Fibroblast of the aortic adventitia (primary cell): ENCODE measurements around the gene NRTN. TPM values are rescaled to one million over a fixed set of nuclear protein-coding genes. Genes with fewer than 3 reads are reported as not detected.
"Not testable (repeated sequence)": the region's sequence is repeated elsewhere in the genome, so short reads cannot be mapped to it uniquely, and the experiment has no call there.

Experiments used
- DNase-seq: peaks from one replicate; pipeline ENCODE4 v3.0.0-alpha.2; 2010; ENCODE audit warnings: low read depth
- H3K4me3 ChIP-seq: 2 replicates; pipeline ENCODE4 v1.5.1; 2011; ENCODE audit warnings: low read depth, mild to moderate bottlenecking, control low read depth, low read length, moderate library complexity
- total RNA-seq: library from RNA; depleted of rRNA; stranded (reverse); fragments of >200 nt; gene quantifications from 2 replicates; pipeline ENCODE4 v1.2.3, GENCODE V29; 2012; ENCODE audit warnings: low replicate concordance
- TF ChIP-seq, protein P1 (sequence below): IDR thresholded peaks from 2 replicates; pipeline ENCODE4 v1.5.1; 2011; ENCODE audit warnings: mild to moderate bottlenecking, low read length, control low read depth, inconsistent platforms; ENCODE audit not compliant: insufficient read depth

NRTN gene
- total RNA-seq, 1 donor, result 0.09 TPM

DNA sequence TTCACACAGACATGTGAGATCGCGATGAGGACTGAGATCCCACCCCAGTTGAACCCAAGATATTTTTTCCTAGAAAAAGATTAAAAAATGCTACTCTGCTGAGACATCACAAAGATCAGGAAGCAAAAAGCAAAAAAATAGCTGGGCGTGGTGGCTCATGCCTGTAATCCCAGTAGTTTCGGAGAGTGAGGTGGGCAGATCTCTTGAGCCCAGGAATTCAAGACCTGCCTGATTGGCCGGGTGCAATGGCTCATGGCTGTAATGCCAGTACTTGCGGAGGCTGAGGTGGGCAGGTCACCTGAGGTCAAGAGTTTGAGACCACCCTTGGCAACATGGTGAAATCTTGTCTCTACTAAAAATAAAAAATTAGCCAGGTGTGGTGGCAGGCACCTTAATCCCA is 45.3 kb downstream of the NRTN start:
- TF ChIP-seq, protein P1, sequence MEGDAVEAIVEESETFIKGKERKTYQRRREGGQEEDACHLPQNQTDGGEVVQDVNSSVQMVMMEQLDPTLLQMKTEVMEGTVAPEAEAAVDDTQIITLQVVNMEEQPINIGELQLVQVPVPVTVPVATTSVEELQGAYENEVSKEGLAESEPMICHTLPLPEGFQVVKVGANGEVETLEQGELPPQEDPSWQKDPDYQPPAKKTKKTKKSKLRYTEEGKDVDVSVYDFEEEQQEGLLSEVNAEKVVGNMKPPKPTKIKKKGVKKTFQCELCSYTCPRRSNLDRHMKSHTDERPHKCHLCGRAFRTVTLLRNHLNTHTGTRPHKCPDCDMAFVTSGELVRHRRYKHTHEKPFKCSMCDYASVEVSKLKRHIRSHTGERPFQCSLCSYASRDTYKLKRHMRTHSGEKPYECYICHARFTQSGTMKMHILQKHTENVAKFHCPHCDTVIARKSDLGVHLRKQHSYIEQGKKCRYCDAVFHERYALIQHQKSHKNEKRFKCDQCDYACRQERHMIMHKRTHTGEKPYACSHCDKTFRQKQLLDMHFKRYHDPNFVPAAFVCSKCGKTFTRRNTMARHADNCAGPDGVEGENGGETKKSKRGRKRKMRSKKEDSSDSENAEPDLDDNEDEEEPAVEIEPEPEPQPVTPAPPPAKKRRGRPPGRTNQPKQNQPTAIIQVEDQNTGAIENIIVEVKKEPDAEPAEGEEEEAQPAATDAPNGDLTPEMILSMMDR, result no peak
- no peak overlapping the region for H3K4me3 ChIP-seq
- no peak for DNase-seq

DNA sequence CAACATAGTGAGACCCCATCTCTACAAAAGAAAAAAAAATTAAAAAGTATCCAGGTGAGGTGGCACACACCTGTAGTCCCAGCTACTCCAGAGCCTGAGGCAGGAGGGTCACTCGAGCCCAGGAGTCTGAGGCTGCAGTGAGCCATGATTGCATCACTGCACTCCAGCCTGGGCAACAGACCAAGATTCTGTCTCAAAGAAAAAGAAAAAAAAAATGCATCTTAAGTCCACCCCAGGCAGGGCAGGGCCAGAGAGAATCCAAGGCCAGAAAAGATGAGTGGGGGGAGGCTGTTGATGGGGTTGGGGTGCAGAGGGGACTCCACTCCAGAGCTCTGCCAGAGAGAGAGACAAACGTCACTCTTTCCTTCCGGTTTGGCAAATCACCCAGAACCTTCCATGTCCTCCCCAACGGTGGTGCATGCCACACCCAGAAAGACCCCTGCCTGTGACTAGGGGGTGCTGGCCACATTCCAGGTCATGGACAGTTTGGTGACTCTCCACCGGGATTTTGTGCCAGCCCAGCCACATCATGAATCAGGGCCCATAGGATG is 46.0 kb downstream of the NRTN start:
- TF ChIP-seq, protein P1, result no peak
- peak; percentile 77 for DNase-seq

DNA sequence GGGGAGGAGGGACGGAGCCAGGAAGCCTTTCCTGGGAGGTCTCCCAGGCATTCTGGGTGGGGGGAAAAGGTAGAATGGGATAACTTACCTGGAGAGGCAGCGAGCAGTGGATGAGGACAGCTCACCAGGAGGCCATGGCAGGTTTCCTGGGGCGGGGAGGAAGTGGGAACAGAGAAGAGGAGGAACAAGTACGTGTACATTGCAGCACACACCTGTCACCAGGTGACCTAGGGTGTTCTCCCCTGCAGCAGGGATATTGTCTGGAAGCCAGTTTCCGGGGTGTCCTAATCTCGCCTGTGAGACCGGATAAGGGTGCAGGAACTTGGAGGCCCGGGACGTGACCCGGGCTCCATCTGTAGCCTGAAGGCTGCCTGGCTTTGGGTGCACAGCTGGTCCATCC is 46.4 kb downstream of the NRTN start, which contains the start of gene FUT3:
Gene FUT3 (minus strand): TSS at position 148 of the 400 bp plus-strand sequence.
- no peak within 1 kb of the TSS for H3K4me3 ChIP-seq
- DNase-seq, result no peak
- TF ChIP-seq, protein P1, result no peak

More for the DNA sequence above, 46.0 kb downstream of the NRTN start:
- H3K4me3 ChIP-seq, result no peak overlapping the region

DNA sequence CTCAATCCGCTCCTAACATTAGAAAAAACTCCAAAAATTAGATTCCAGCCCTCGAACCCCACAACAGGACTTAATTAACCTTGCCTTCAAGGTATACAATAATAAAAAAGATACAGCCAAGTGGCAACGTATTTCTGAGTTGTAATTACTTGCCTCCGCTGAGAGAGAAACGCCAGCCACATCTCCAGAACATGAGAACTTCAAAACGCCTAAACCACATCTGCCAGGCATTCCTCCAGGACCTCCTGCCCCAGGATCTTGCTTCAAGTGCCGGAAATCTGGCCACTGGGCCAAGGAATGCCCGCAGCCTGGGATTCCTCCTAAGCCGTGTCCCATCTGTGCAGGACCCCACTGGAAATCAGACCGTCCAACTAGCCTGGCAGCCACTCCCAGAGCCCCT is 49.3 kb downstream of the NRTN start:
- not testable (repeated sequence) for DNase-seq

DNA sequence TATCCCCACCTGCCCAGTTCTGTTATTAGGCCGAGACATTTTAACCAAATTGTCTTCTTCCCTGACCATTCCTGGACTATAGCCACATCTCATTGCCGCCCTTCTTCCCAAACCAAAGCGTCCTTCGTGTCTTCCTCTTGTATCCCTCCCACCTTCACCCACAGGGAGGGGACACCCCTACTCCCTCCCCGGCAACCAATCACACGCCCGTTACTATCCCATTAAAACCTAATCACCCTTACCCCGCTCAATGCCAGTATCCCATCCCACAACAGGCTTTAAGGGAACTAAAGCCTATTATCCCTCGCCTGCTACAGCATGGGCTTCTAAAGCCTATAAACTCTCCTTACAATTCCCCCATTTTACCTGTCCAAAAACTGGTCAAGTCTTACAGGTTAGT is 50.3 kb downstream of the NRTN start:
- DNase-seq, H3K4me3 ChIP-seq: not testable (repeated sequence)

More for the DNA sequence above, 49.3 kb downstream of the NRTN start:
- H3K4me3 ChIP-seq, result not testable (repeated sequence)

DNA sequence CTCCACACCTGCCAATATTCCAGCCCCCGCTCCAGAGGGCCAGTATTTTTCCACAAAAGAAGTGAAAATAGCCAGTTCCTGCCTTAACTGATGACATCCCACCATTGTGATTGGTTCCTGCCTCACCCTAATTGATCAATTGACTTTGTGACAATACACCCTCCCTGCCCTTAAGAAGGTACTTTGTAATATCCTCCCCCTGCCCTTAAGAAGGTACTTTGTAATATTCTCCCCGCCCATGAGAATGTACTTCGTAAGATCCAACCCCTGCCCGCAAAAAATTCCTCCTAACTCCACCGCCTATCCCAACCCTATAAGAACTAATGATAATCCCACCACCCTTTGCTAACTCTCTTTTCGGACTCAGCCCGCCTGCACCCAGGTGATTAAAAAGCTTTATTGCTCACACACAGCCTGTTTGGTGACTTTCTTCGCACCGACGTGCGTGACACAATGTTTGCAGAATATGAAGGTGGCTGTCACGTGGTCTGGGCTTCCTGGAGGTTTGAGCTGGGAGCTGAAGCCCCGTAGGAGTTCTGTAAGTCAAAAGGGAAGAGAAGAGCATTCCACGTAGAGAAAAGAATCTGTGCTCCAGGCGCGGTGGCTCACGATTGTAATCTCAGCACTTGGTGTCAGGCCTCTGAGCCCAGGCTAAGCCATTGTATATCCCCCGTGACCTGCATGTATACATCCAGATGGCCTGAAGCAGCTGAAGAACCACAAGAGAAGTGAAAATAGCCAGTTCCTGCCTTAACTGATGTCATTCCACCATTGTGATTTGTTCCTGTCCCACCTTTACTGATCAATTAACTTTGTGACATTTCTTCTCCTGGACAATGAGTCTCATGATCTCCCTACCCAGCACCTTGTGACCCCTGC is 52.6 kb downstream of the NRTN start:
- no peak overlapping the region for H3K4me3 ChIP-seq
- no peak for DNase-seq
- TF ChIP-seq, protein P1, result no peak

DNA sequence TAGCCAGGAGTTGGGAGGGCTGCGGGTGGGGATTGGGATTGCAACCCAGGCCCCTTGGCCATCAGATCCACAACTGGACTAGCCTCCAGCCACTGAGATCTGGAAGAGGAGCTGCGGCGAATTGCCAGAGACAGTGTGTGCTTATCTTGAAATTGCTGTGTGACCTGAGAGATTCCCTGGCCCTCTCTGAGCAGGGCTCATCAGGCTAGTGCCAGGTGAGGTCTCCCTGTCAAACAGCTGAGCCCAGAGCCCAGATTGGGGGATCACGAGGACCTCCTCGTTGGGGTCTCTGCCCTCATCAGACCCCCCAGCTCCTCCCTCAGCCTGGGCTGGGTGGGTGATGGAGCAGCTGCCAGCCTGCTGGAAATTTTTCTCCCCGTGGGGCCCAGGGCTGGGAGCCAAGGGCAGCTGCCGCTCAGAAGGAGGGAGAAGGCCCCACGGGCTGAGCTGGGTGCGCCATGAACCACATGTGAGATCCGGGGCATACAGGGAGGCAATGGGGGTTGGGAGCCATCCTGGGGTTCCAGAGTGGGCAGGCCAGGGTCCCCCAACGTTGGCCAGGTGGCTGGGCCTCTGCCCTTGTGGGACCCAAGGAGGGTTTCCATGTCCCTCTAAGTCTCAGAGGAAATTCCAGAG is 58.3 kb downstream of the NRTN start:
- TF ChIP-seq, protein P1, result no peak
- no peak for DNase-seq

More for the DNA sequence above, 58.3 kb downstream of the NRTN start:
- H3K4me3 ChIP-seq, result no peak overlapping the region
